WTC11 (cell line): ENCODE measurements around the gene MRPS14. TPM values are rescaled to one million over a fixed set of nuclear protein-coding genes. Genes with fewer than 3 reads are reported as not detected.

ENCODE experiments used
- ATAC-seq: fragments of 200-7000 bp; cut with Tn5 transposase; 2 replicates; pipeline ENCODE4 v1.10.0; 2021; ENCODE audit warnings: mild to moderate bottlenecking, moderate library complexity
- CTCF ChIA-PET: fragments of 300-600 bp; sonication (Branson Sonifier 250); formaldehyde crosslinking; loops from one replicate; lab custom pipeline; 2021; ENCODE audit warnings: antibody characterized with exemption; lab: Charles Lee
- POLR2A ChIA-PET: fragments of 350-600 bp; sonication (Branson Sonifier 250); formaldehyde crosslinking; loops from one replicate; lab custom pipeline; 2021; ENCODE audit warnings: antibody characterized with exemption; lab: Charles Lee
- DNase-seq: peaks from one replicate; pipeline ENCODE4 v3.0.0; 2021; ENCODE audit warnings: low spot score
- H3K27ac Mint-ChIP-seq: 2 replicates; pipeline ENCODE4 v1.8.0; 2021; ENCODE audit warnings: mixed read lengths
- H3K27me3 Mint-ChIP-seq: 2 replicates; pipeline ENCODE4 v1.8.0; 2021; ENCODE audit warnings: low read depth, mild to moderate bottlenecking, moderate library complexity, mixed read lengths
- H3K36me3 Mint-ChIP-seq: 2 replicates; pipeline ENCODE4 v1.8.0; 2021; ENCODE audit warnings: mixed read lengths
- H3K4me1 Mint-ChIP-seq: 2 replicates; pipeline ENCODE4 v1.8.0; 2022; ENCODE audit warnings: mixed read lengths
- H3K4me3 Mint-ChIP-seq: 2 replicates; pipeline ENCODE4 v1.8.0; 2021; ENCODE audit warnings: mild to moderate bottlenecking, moderate library complexity, mixed read lengths
- H3K9me3 Mint-ChIP-seq: 2 replicates; pipeline ENCODE4 v1.8.0; 2021; ENCODE audit warnings: mixed read lengths
- CREM ChIP-seq: sonication (generic); formaldehyde crosslinking; IDR thresholded peaks from 2 replicates; pipeline ENCODE4 v1.8.1; 2022; ENCODE audit warnings: mild to moderate bottlenecking, missing genetic modification reagents, moderate library complexity
- ELF4 ChIP-seq: sonication (generic); formaldehyde crosslinking; IDR thresholded peaks from 2 replicates; pipeline ENCODE4 v1.8.1; 2022; ENCODE audit warnings: low read depth, mild to moderate bottlenecking, moderate library complexity, missing genetic modification reagents
- ESRRA ChIP-seq: sonication (generic); formaldehyde crosslinking; IDR thresholded peaks from 2 replicates; pipeline ENCODE4 v1.8.1; 2022; ENCODE audit warnings: mild to moderate bottlenecking, missing genetic modification reagents, borderline replicate concordance
- HMGA2 ChIP-seq: fragments of 250-450 bp; sonication (Bioruptor Pico); IDR thresholded peaks from 2 replicates; pipeline ENCODE4 v1.4.0; 2021; ENCODE audit warnings: mild to moderate bottlenecking, moderate library complexity
- KAT7 ChIP-seq: sonication (generic); formaldehyde crosslinking; IDR thresholded peaks from 2 replicates; pipeline ENCODE4 v1.8.1; 2023; ENCODE audit warnings: missing genetic modification reagents, mild to moderate bottlenecking, borderline replicate concordance
- RELA ChIP-seq: sonication (generic); formaldehyde crosslinking; IDR thresholded peaks from 2 replicates; pipeline ENCODE4 v1.8.1; 2022; ENCODE audit warnings: missing genetic modification reagents, mild to moderate bottlenecking, borderline replicate concordance
- SMAD3 ChIP-seq: sonication (generic); formaldehyde crosslinking; IDR thresholded peaks from 2 replicates; pipeline ENCODE4 v1.8.0; 2022; ENCODE audit warnings: missing genetic modification reagents, mild to moderate bottlenecking, borderline replicate concordance
- SMAD4 ChIP-seq: sonication (generic); formaldehyde crosslinking; IDR thresholded peaks from 2 replicates; pipeline ENCODE4 v1.8.0; 2022; ENCODE audit warnings: mild to moderate bottlenecking, missing genetic modification reagents
- TCF7 ChIP-seq: sonication (generic); formaldehyde crosslinking; IDR thresholded peaks from 2 replicates; pipeline ENCODE4 v1.8.0; 2022; ENCODE audit warnings: mild to moderate bottlenecking, low read depth, missing genetic modification reagents, moderate library complexity
- ZNF232 ChIP-seq: sonication (generic); formaldehyde crosslinking; IDR thresholded peaks from 2 replicates; pipeline ENCODE4 v1.8.0; 2022; ENCODE audit warnings: mild to moderate bottlenecking, missing genetic modification reagents
- ZNF416 ChIP-seq: fragments of 250-450 bp; sonication (Bioruptor Pico); IDR thresholded peaks from 2 replicates; pipeline ENCODE4 v1.9.0; 2021; ENCODE audit warnings: mild to moderate bottlenecking, inconsistent platforms
- ZNF671 ChIP-seq: fragments of 250-450 bp; sonication (Bioruptor Pico); IDR thresholded peaks from 2 replicates; pipeline ENCODE4 v1.8.0; 2021; ENCODE audit warnings: mild to moderate bottlenecking
- total RNA-seq: library from RNA; stranded (reverse); gene quantifications from 3 replicates; pipeline ENCODE4 v1.2.3, GENCODE V29; 2021
- TF ChIP-seq, protein P1 (sequence below): sonication (generic); formaldehyde crosslinking; IDR thresholded peaks from 2 replicates; pipeline ENCODE4 v1.8.0; 2023; ENCODE audit warnings: missing genetic modification reagents
- TF ChIP-seq, protein P2 (sequence below): fragments of 250-450 bp; sonication (Bioruptor Pico); conservative IDR thresholded peaks from 2 replicates; pipeline ENCODE4 v1.9.0; 2021; ENCODE audit warnings: mild to moderate bottlenecking
- TF ChIP-seq, protein P3 (sequence below): sonication (generic); formaldehyde crosslinking; IDR thresholded peaks from 2 replicates; pipeline ENCODE4 v1.8.1; 2022; ENCODE audit warnings: missing genetic modification reagents, borderline replicate concordance
- TF ChIP-seq, protein P4 (sequence below): sonication (generic); formaldehyde crosslinking; IDR thresholded peaks from 2 replicates; pipeline ENCODE4 v1.8.1; 2023; ENCODE audit warnings: mild to moderate bottlenecking, missing genetic modification reagents, moderate library complexity
- TF ChIP-seq, protein P5 (sequence below): sonication (generic); formaldehyde crosslinking; IDR thresholded peaks from 2 replicates; pipeline ENCODE4 v1.8.0; 2022; ENCODE audit warnings: mild to moderate bottlenecking, missing genetic modification reagents
- TF ChIP-seq, protein P6 (sequence below): sonication (generic); formaldehyde crosslinking; IDR thresholded peaks from 2 replicates; pipeline ENCODE4 v1.8.1; 2023; ENCODE audit warnings: mild to moderate bottlenecking, moderate library complexity, missing genetic modification reagents
- TF ChIP-seq, protein P7 (sequence below): sonication (generic); formaldehyde crosslinking; conservative IDR thresholded peaks from 2 replicates; pipeline ENCODE4 v1.8.1; 2022; ENCODE audit warnings: mild to moderate bottlenecking, missing genetic modification reagents
- TF ChIP-seq, protein P8 (sequence below): sonication (generic); formaldehyde crosslinking; IDR thresholded peaks from 2 replicates; pipeline ENCODE4 v1.8.0; 2023; ENCODE audit warnings: missing genetic modification reagents, mild to moderate bottlenecking, borderline replicate concordance

The MRPS14 gene
- total RNA-seq, 1 experiment from 2014 or later = 30.4 TPM

DNA sequence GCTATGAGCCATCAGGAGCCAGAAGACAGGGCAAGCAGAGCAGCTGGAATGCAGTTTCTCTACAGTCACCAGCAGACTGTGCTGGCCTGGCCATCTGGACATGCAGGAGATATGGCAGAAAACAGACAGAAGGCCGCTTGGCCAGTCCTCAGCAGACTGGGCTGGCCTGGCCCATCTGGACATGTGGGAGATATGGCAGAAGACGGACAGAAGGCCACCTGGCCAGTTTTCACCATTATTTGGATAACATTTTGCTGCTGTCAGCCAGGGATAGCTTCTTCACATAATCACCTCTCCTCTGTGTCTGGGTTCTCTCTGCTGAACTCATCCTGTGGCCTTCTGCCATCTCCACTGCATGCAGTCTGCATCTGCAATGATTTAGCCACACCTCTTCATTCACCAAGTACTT, 48.5 kb downstream of the MRPS14 start (continued):
- TF ChIP-seq KAT7 (no peak), SMAD4 (CRISPR knock-in tag) (no peak), ZNF232 (CRISPR knock-in tag) (no peak), ELF4 (no peak), CREM (no peak), ZNF671 (CRISPR knock-in tag) (no peak)
- TF ChIP-seq, protein P1, sequence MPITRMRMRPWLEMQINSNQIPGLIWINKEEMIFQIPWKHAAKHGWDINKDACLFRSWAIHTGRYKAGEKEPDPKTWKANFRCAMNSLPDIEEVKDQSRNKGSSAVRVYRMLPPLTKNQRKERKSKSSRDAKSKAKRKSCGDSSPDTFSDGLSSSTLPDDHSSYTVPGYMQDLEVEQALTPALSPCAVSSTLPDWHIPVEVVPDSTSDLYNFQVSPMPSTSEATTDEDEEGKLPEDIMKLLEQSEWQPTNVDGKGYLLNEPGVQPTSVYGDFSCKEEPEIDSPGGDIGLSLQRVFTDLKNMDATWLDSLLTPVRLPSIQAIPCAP = no peak
- TF ChIP-seq, protein P2, sequence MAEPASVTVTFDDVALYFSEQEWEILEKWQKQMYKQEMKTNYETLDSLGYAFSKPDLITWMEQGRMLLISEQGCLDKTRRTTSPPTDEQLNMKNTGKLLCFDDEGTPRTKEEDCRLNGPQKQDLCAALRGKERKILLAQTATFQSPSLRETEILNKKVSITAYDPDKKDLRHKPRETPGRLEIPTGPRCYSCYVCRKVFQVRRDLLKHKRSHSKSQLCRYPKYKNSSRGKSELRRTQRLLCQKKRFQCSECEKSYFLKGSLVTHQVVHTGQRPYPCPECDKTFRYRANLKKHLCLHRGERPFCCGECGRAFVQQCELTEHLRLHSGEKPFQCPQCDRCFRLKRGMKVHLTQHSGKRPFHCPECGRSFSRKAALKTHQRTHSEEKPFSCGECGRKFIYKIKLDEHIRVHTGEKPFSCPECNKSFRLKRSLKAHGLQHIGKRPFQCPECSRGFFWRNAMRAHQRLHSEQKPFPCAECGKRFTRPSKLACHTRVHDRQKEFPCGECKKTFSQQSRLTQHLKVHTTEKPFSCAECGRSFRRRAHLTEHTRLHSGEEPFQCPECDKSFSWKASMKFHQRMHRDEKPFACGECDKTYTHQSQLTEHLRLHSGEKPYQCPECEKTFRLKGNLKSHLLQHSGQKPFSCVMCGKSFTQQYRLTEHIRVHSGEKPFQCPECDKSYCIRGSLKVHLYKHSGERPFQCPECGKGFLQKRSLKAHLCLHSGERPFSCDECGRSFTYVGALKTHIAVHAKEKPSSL (CRISPR knock-in tag) = no peak
- TF ChIP-seq, protein P3, sequence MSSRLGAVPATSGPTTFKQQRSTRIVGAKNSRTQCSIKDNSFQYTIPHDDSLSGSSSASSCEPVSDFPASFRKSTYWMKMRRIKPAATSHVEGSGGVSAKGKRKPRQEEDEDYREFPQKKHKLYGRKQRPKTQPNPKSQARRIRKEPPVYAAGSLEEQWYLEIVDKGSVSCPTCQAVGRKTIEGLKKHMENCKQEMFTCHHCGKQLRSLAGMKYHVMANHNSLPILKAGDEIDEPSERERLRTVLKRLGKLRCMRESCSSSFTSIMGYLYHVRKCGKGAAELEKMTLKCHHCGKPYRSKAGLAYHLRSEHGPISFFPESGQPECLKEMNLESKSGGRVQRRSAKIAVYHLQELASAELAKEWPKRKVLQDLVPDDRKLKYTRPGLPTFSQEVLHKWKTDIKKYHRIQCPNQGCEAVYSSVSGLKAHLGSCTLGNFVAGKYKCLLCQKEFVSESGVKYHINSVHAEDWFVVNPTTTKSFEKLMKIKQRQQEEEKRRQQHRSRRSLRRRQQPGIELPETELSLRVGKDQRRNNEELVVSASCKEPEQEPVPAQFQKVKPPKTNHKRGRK (CRISPR knock-in tag) = no peak

DNA sequence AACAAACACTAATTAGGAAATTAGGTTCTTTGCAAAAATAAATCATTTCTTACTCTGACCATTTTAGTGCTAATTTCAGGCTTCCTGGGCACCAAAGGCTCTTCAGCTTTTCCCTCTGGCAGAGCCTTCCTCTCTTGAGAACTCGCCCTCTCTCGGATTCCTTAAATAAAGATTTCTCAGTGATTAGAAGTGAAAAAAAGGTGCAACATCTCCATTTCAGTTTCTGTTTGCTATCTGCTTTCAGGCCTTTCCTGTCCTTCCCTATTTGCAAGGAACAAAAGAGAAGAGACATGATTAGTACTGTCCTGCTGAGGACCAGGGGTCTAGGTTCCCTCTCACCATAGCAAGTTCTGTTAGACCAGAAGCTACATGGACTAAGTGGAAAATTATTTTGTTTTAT, 51.3 kb downstream of the MRPS14 start:
- DNase-seq (no peak), ATAC-seq (no peak)
- Mint-ChIP-seq H3K36me3 (peaks cover 64% of the 10 kb centered on the region), H3K9me3 (no peaks in the 10 kb centered on the region), H3K27ac (no peak overlapping the region; the same call in 1 of the 2 replicates), H3K27me3 (no peaks in the 10 kb centered on the region), H3K4me3 (no peak overlapping the region), H3K4me1 (peaks cover 2% of the 10 kb centered on the region; the same call in 1 of the 2 replicates)
- CTCF ChIA-PET = interaction anchor here (1.3 kb wide), 1 partner anchor 27 kb away, joined by 3 read pairs; no protein-coding TSS in a partner anchor
- POLR2A ChIA-PET = no interaction called here
- TF ChIP-seq, protein P4, sequence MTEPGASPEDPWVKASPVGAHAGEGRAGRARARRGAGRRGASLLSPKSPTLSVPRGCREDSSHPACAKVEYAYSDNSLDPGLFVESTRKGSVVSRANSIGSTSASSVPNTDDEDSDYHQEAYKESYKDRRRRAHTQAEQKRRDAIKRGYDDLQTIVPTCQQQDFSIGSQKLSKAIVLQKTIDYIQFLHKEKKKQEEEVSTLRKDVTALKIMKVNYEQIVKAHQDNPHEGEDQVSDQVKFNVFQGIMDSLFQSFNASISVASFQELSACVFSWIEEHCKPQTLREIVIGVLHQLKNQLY (CRISPR knock-in tag) = no peak
- TF ChIP-seq, protein P5, sequence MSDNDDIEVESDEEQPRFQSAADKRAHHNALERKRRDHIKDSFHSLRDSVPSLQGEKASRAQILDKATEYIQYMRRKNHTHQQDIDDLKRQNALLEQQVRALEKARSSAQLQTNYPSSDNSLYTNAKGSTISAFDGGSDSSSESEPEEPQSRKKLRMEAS (CRISPR knock-in tag) = no peak
- TF ChIP-seq, protein P6, sequence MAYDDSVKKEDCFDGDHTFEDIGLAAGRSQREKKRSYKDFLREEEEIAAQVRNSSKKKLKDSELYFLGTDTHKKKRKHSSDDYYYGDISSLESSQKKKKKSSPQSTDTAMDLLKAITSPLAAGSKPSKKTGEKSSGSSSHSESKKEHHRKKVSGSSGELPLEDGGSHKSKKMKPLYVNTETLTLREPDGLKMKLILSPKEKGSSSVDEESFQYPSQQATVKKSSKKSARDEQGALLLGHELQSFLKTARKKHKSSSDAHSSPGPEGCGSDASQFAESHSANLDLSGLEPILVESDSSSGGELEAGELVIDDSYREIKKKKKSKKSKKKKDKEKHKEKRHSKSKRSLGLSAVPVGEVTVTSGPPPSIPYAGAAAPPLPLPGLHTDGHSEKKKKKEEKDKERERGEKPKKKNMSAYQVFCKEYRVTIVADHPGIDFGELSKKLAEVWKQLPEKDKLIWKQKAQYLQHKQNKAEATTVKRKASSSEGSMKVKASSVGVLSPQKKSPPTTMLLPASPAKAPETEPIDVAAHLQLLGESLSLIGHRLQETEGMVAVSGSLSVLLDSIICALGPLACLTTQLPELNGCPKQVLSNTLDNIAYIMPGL (CRISPR knock-in tag) = no peak
- no peak for TF ChIP-seq HMGA2 (CRISPR knock-in tag)

DNA sequence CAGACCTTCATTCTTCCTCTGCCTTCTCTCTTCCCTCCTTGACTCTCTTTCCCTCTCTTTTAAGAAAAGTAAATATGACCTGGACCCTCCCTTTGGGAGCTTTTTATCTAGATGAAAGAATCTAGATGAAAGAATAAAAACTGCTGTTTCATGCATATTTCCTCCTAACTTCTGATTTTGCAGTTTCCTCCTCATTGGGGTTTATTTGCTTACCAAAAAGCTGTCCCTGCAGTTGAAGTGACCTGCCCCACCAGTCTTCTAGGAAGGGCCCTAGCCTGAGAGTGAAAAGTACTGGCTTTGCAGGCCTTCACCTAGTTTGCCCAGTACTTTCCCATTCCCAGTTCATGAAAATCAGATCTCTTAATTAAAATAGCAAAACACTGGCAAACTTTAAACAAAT, 51.8 kb downstream of the MRPS14 start:
- H3K4me1 Mint-ChIP-seq = peaks cover 2% of the 10 kb centered on the region; the same call in 1 of the 2 replicates
- ChIA-PET CTCF (interaction anchor here (1.3 kb wide), 1 partner anchor 28 kb away, joined by 3 read pairs; no protein-coding TSS in a partner anchor), POLR2A (no interaction called here)
- no peaks in the 10 kb centered on the region for H3K27me3 Mint-ChIP-seq
- no peak overlapping the region for H3K4me3 Mint-ChIP-seq
- H3K36me3 Mint-ChIP-seq = peaks cover 60% of the 10 kb centered on the region
- H3K9me3 Mint-ChIP-seq = no peaks in the 10 kb centered on the region
- DNase-seq (no peak), ATAC-seq (no peak)
- peak overlapping the region; percentile 84; the same call in 1 of the 2 replicates for H3K27ac Mint-ChIP-seq
- TF ChIP-seq ZNF671 (CRISPR knock-in tag) (no peak), RELA (CRISPR knock-in tag) (no peak), SMAD3 (CRISPR knock-in tag) (no peak), TCF7 (CRISPR knock-in tag) (no peak), ESRRA (CRISPR knock-in tag) (no peak), ZNF416 (no peak)
- TF ChIP-seq, protein P7, sequence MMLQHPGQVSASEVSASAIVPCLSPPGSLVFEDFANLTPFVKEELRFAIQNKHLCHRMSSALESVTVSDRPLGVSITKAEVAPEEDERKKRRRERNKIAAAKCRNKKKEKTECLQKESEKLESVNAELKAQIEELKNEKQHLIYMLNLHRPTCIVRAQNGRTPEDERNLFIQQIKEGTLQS = no peak
- TF ChIP-seq, protein P4 (CRISPR knock-in tag) = no peak
- TF ChIP-seq, protein P8, sequence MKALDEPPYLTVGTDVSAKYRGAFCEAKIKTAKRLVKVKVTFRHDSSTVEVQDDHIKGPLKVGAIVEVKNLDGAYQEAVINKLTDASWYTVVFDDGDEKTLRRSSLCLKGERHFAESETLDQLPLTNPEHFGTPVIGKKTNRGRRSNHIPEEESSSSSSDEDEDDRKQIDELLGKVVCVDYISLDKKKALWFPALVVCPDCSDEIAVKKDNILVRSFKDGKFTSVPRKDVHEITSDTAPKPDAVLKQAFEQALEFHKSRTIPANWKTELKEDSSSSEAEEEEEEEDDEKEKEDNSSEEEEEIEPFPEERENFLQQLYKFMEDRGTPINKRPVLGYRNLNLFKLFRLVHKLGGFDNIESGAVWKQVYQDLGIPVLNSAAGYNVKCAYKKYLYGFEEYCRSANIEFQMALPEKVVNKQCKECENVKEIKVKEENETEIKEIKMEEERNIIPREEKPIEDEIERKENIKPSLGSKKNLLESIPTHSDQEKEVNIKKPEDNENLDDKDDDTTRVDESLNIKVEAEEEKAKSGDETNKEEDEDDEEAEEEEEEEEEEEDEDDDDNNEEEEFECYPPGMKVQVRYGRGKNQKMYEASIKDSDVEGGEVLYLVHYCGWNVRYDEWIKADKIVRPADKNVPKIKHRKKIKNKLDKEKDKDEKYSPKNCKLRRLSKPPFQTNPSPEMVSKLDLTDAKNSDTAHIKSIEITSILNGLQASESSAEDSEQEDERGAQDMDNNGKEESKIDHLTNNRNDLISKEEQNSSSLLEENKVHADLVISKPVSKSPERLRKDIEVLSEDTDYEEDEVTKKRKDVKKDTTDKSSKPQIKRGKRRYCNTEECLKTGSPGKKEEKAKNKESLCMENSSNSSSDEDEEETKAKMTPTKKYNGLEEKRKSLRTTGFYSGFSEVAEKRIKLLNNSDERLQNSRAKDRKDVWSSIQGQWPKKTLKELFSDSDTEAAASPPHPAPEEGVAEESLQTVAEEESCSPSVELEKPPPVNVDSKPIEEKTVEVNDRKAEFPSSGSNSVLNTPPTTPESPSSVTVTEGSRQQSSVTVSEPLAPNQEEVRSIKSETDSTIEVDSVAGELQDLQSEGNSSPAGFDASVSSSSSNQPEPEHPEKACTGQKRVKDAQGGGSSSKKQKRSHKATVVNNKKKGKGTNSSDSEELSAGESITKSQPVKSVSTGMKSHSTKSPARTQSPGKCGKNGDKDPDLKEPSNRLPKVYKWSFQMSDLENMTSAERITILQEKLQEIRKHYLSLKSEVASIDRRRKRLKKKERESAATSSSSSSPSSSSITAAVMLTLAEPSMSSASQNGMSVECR (CRISPR knock-in tag) = no peak
